Glomerular endothelial cell (primary cell): Measurements from ENCODE around the gene GGT7. TPM values are rescaled to one million over a fixed set of nuclear protein-coding genes. Genes with fewer than 3 reads are reported as not detected.

ENCODE experiments used
- DNase-seq: peaks from one replicate; pipeline ENCODE4 v3.0.0-alpha.2; 2011; ENCODE audit warnings: low read depth, low spot score; ENCODE audit errors: extremely low read depth
- total RNA-seq: library from RNA; depleted of rRNA; stranded (reverse); fragments of >200 nt; gene quantifications from 2 replicates; pipeline ENCODE4 v1.2.3, GENCODE V29; 2015

The GGT7 gene
- total RNA-seq, 1 donor from 2014 or later: 6.2 TPM

- no peak for DNase-seq
Measured at GRCh38 chr20:34797012-34797995, 75.4 kb downstream of the GGT7 start.

Other genes with a start within 250 kb of the GGT7 start
- gene PIGU, start 195.8 kb downstream of the GGT7 start, total RNA-seq: 17.7 and 24.4 TPM in 2 replicates
- 20.7 and 36.9 TPM in 2 replicates for gene TP53INP2, start 168.5 kb downstream of the GGT7 start, total RNA-seq
- gene NCOA6, start 47.2 kb downstream of the GGT7 start, total RNA-seq: 13.0 and 20.1 TPM in 2 replicates
- 36.5 and 51.8 TPM in 2 replicates for gene ACSS2, start 3.8 kb upstream of the GGT7 start, total RNA-seq
- gene GSS, start 83.0 kb upstream of the GGT7 start, total RNA-seq: 58.6 and 69.8 TPM in 2 replicates
- not detected in 2 replicates for gene MYH7B, start 83.0 kb upstream of the GGT7 start, total RNA-seq
- 94.3 and 104 TPM in 2 replicates for gene TRPC4AP, start 220.0 kb upstream of the GGT7 start, total RNA-seq